Esophagus (tissue), 2 donors: ENCODE results near the gene ABHD1. TPM values are rescaled to one million over a fixed set of nuclear protein-coding genes. Genes with fewer than 3 reads are reported as not detected.

ENCODE experiments used
- H3K27ac ChIP-seq, 2 donors: one replicate each; pipeline ENCODE4 v1.5.1; 2013; ENCODE audit warnings: low read depth in 2 of 2, mild to moderate bottlenecking in 2 of 2, inconsistent platforms in 1 of 2, low read length in 1 of 2, moderate library complexity in 1 of 2
- H3K27me3 ChIP-seq, 2 donors: one replicate each; pipeline ENCODE4 v1.6.1; 2013; ENCODE audit warnings: low read length in 2 of 2, control low read depth in 1 of 2, mild to moderate bottlenecking in 1 of 2; ENCODE audit not compliant: insufficient read depth in 2 of 2, control insufficient read depth in 1 of 2
- H3K36me3 ChIP-seq, 2 donors: one replicate each; pipeline ENCODE4 v1.6.1; 2013; ENCODE audit warnings: low read length in 1 of 2; ENCODE audit not compliant: control insufficient read depth in 2 of 2, insufficient read depth in 2 of 2
- H3K4me1 ChIP-seq, 2 donors: one replicate each; pipeline ENCODE4 v1.6.1; 2013; ENCODE audit warnings: low read length in 1 of 2; ENCODE audit not compliant: control insufficient read depth in 2 of 2, insufficient read depth in 2 of 2
- H3K4me3 ChIP-seq, 2 donors: one replicate each; pipeline ENCODE4 v1.5.1; 2013; ENCODE audit warnings: low read length in 2 of 2, mild to moderate bottlenecking in 2 of 2, low read depth in 1 of 2, moderate library complexity in 1 of 2
- H3K9me3 ChIP-seq, 2 donors: one replicate each; pipeline ENCODE4 v1.6.1; 2013; ENCODE audit warnings: mild to moderate bottlenecking in 2 of 2, low read depth in 1 of 2, low read length in 1 of 2, moderate library complexity in 1 of 2; ENCODE audit not compliant: control insufficient read depth in 2 of 2, insufficient read depth in 1 of 2
- WGBS, 2 donors: extraction: QIAGEN DNeasy Blood & Tissue Kit; methylation state at CpG; one replicate each; pipeline ENCODE4 v1.1.7; 2013; 5-methylcytosine and 5-hydroxymethylcytosine counted together
- polyA plus RNA-seq, 2 donors: library from polyadenylated mRNA; stranded (reverse); fragments of 200-250 nt; gene quantifications; one replicate each; pipeline ENCODE4 v1.2.3, GENCODE V29; 2013
- donor health status: healthy with polysubstance abuse.
- donor health status: Bipolar disorder and iron deficiency.

The ABHD1 gene
- polyA plus RNA-seq, 2 donors, result 0.08 to 0.31 TPM

DNA sequence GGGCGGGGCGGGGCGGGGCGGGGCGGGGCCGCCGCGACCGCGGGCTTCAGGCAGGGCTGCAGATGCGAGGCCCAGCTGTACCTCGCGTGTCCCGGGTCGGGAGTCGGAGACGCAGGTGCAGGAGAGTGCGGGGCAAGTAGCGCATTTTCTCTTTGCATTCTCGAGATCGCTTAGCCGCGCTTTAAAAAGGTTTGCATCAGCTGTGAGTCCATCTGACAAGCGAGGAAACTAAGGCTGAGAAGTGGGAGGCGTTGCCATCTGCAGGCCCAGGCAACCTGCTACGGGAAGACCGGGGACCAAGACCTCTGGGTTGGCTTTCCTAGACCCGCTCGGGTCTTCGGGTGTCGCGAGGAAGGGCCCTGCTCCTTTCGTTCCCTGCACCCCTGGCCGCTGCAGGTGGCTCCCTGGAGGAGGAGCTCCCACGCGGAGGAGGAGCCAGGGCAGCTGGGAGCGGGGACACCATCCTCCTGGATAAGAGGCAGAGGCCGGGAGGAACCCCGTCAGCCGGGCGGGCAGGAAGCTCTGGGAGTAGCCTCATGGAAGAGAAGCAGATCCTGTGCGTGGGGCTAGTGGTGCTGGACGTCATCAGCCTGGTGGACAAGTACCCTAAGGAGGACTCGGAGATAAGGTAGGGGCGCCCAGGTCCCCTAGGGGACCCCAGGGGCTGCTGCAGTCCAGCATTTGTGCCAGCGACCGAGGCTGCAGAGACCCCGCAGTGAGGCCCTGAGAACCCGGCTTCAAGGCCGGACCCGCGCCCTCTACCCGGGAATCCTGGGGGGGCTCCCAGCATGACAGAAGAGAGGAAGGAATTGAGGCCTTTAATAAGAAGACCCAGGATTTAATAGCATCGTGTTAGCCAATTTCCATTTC lies 36.7 kb upstream of the ABHD1 start, which contains the start of gene KHK:
Gene KHK (plus strand): TSS at position 49 of the 870 bp plus-strand sequence. CDS start 488 bp downstream, at position 537.
- no peaks in the 10 kb centered on the region for H3K27me3 ChIP-seq
- H3K4me1 ChIP-seq, result peaks cover 4 to 10% of the 10 kb centered on the region in 2 donors
- H3K36me3 ChIP-seq, result no peaks in the 10 kb centered on the region
- H3K27ac ChIP-seq, result peak within 1 kb of the TSS; percentile 89
- peak within 1 kb of the TSS; percentile 51 to 61 for H3K4me3 ChIP-seq
- WGBS, 2 donors, result 10 to 11% methylated on average over 42 to 54 of the region's 54 CpGs
- H3K9me3 ChIP-seq, result no peaks in the 10 kb centered on the region

DNA sequence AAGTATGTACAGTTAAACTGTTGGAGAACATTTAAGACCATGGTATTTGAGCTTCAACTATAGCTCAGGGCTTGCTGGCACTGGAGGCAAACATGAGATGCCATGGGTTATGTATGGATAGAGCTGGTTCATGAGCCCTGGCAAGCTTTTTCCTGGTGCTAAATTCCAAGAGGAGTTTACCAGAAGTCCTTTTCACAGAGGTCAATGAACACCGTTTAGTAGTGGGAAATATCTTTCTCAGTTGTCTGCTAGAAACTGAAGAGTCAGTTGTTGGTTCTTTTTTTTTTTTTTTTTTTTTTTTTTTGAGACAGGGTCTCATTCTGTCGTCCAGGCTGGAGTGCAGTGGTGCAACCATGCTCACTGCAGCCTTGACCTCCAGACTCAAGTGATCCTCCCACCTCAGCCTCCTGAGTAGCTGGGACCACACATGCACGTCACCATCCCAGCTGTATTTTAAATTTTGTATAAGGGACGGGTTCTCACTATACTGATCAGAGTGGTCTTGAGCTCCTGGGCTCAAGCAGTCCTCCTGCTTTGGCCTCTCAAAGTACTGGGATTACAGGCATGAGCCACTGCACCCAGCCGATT lies 35.7 kb upstream of the ABHD1 start:
- H3K4me3 ChIP-seq, result no peak overlapping the region
- H3K27ac ChIP-seq, result no peak overlapping the region
- WGBS, 2 donors, result 86 to 87% methylated on average over 5 of the region's 5 CpGs

DNA sequence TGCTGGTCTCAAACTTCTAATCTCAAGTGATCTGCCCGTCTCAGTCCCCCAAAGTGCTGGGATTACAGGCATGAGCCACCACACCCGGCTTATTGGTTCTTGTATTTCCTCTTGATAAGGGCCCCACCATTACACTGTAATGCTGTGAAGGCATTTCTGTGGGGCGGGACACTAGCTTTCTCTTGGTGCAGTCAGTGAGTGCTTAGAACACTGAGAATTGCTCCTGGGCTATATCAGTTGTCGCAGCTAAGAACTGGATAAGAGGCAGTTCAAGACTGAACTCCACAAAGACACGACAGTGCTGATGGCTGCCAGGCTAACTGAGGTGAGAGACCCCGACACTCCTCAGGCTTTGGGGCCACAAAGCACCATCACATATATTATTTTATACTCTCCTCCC lies 35.0 kb upstream of the ABHD1 start:
- Histone ChIP-seq H3K4me3 (no peak overlapping the region), H3K9me3 (no peaks in the 10 kb centered on the region), H3K36me3 (peaks cover 0 to 2% of the 10 kb centered on the region in 2 donors), H3K4me1 (peaks cover 4 to 10% of the 10 kb centered on the region in 2 donors), H3K27me3 (no peaks in the 10 kb centered on the region), H3K27ac (no peak overlapping the region)
- 86 to 95% methylated on average over 6 of the region's 6 CpGs for WGBS, 2 donors

More for the DNA sequence above, 35.7 kb upstream of the ABHD1 start:
- Histone ChIP-seq H3K27me3 (no peaks in the 10 kb centered on the region), H3K36me3 (peaks cover 0 to 2% of the 10 kb centered on the region in 2 donors), H3K4me1 (peaks cover 4 to 10% of the 10 kb centered on the region in 2 donors), H3K9me3 (no peaks in the 10 kb centered on the region)

GRCh38 chr2:27089111-27089954 lies 34.3 kb upstream of the ABHD1 start:
- Histone ChIP-seq H3K9me3 (no peaks in the 10 kb centered on the region), H3K27ac (no peak overlapping the region), H3K36me3 (peaks cover 0 to 2% of the 10 kb centered on the region in 2 donors), H3K4me1 (peaks cover 4 to 10% of the 10 kb centered on the region in 2 donors), H3K27me3 (no peaks in the 10 kb centered on the region), H3K4me3 (no peak overlapping the region)
- 88 to 90% methylated on average over 14 of the region's 14 CpGs for WGBS, 2 donors

GRCh38 chr2:27091746-27092695 lies 31.6 kb upstream of the ABHD1 start:
- Histone ChIP-seq H3K36me3 (peaks cover 0 to 2% of the 10 kb centered on the region in 2 donors), H3K4me1 (peaks cover under 1 to 14% of the 10 kb centered on the region in 2 donors), H3K4me3 (no peak overlapping the region), H3K9me3 (no peaks in the 10 kb centered on the region), H3K27ac (no peak overlapping the region), H3K27me3 (no peaks in the 10 kb centered on the region)
- WGBS, 2 donors, result 74 to 81% methylated on average over 25 of the region's 25 CpGs

DNA sequence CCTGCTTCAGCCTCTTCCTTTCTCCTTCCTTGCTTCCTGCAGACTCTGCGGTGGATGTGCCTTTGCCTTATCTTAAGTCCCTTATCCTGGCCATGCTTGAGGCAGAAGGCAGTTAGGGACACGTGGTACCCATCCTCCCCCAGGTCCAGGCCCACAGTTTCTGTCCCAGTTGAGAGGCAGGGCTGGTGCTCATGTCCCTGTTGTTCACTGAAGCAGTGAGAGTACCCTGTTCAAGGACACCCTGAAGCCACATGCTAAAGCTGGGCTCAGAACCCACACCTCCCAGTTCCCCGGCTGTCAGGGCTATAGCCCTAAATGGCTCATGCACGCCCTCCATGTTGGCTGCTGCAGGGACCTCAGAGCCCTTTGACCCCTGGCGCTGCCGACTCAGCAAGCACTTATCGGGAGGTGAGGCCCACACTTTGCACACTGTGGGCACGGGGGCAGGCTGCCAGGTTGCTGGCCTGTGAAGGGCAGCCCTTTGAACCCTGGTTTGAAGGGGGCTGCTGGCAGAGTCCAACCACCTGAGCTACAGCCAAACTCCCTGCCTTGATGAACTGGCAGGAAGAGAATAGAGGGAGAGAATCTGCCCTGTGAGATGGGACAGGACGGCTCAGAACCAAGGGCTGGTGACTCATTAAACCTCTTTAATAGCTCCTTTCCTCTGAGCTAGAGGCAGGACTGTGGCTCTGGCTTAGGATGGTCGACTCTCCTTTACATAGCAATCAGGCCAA lies 30.8 kb upstream of the ABHD1 start:
- H3K27ac ChIP-seq, result no peak overlapping the region
- 60 to 77% methylated on average over 9 to 10 of the region's 10 CpGs for WGBS, 2 donors
- no peaks in the 10 kb centered on the region for H3K27me3 ChIP-seq
- H3K4me3 ChIP-seq, result no peak overlapping the region
- H3K9me3 ChIP-seq, result no peaks in the 10 kb centered on the region
- peaks cover 0 to 2% of the 10 kb centered on the region in 2 donors for H3K36me3 ChIP-seq
- peaks cover 0 to 10% of the 10 kb centered on the region in 2 donors for H3K4me1 ChIP-seq

DNA sequence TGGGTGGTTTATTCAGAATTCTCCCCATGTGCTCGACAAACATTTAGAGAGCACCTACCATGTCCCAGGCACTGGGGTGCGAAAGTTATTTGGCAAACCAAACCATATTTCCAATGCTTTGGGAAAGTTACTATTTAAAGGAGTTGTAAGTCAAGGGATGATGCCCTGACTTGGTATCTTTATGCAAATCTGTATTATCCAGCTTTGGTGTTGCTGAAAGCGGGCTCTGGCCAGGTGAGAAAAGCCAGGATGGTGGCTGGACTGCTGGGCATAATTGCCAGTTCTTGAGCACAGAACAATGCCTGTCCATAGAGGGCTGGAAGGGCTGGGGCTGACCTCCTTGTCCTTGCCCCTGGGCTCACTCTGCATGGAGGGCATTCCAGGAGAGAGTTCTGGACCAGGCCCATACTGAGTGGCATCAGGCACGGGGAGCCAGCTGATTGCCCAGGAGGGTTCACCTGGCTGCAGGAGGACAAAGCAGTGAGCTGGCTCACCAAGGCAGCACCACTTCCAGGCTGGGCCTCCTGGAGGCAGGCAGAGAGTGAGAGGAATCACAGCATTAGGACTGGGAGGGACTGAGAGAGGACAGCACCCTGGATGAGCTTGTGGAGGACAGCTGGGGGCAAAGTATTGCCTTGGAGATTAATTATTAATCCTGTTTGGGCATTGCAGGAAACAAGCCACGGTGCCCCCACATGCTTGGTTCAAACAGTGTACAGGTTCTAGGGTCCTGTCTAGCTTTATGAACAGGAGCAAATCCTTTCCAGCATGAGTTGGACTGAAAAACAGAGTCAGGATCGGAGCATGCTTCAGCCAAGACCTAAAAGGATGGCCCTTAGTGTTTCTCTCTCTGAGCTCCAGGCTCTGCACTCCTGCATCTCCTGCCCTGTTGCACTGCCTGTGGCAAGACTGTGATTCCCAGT lies 29.9 kb upstream of the ABHD1 start:
- no peaks in the 10 kb centered on the region for H3K27me3 ChIP-seq
- H3K27ac ChIP-seq, result no peak overlapping the region
- WGBS, 2 donors, result 84 to 86% methylated on average over 6 of the region's 6 CpGs
- H3K9me3 ChIP-seq, result no peaks in the 10 kb centered on the region
- peaks cover 0 to 10% of the 10 kb centered on the region in 2 donors for H3K4me1 ChIP-seq
- no peak overlapping the region for H3K4me3 ChIP-seq
- H3K36me3 ChIP-seq, result peaks cover 0 to 2% of the 10 kb centered on the region in 2 donors
